ENCODE data around the gene PRPF8. TPM values are rescaled to one million over a fixed set of nuclear protein-coding genes. Genes with fewer than 3 reads are reported as not detected.

Gene PRPF8
- total RNA-seq, 1 donor from 2014 or later = 247 TPM

- peak; percentile 85 to 88 for DNase-seq (ENCODE audit: extremely low spot score in 2 of 2)
Measured at GRCh38 chr17:1713878-1714426, 29.3 kb upstream of the PRPF8 start.

GRCh38 chr17:1713160-1713877 is 28.7 kb upstream of the PRPF8 start:
- Histone ChIP-seq H3K36me3 (peaks cover 0 to 5% of the 10 kb centered on the region in 2 donors), H3K4me3 (peak overlapping the region; percentile 97 to 100)
- intact Hi-C loops (cut with DNase I) = loop anchor here (2.0 to 10.0 kb wide), 2 partner anchors 29 to 139 kb away; partner anchors contain the start of gene PRPF8

More at GRCh38 chr17:1713878-1714426, 29.3 kb upstream of the PRPF8 start:
- Histone ChIP-seq H3K36me3 (peaks cover 0 to 5% of the 10 kb centered on the region in 2 donors), H3K4me1 (peaks cover 56% of the 10 kb centered on the region), H3K27me3 (no peaks in the 10 kb centered on the region), H3K9me3 (no peaks in the 10 kb centered on the region), H3K27ac (peak overlapping the region; percentile 100), H3K4me3 (peak overlapping the region; percentile 97 to 100)
- TF ChIP-seq CTCF (IDR thresholded peaks at IDR 0.05) (peak in 1 of 3 experiments; percentile 18), POLR2AphosphoS5 (IDR thresholded peaks at IDR 0.05; ENCODE audit: insufficient read depth in 1 of 2, low read depth in 1 of 2) (no peak)
- intact Hi-C loops (cut with DNase I) = loop anchor here (2.0 to 10.0 kb wide), 3 partner anchors 29 to 139 kb away; partner anchors contain the start of gene PRPF8

GRCh38 chr17:1712271-1712670 is 27.6 kb upstream of the PRPF8 start:
- Histone ChIP-seq H3K36me3 (peaks cover 0 to 5% of the 10 kb centered on the region in 2 donors), H3K9me3 (no peaks in the 10 kb centered on the region), H3K4me1 (peaks cover 46% of the 10 kb centered on the region), H3K4me3 (no peak overlapping the region), H3K27ac (peak overlapping the region; percentile 100), H3K27me3 (no peaks in the 10 kb centered on the region)
- no peak for TF ChIP-seq POLR2A (IDR thresholded peaks at IDR 0.05)
- no peak for TF ChIP-seq CTCF (IDR thresholded peaks at IDR 0.05)
- TF ChIP-seq POLR2AphosphoS5 (IDR thresholded peaks at IDR 0.05; ENCODE audit: insufficient read depth in 1 of 2, low read depth in 1 of 2) = no peak
- intact Hi-C loops (cut with DNase I) = loop anchor here (2.0 to 10.0 kb wide), 2 partner anchors 27 to 137 kb away; partner anchors contain the start of gene PRPF8
- no peak for DNase-seq (ENCODE audit: extremely low spot score in 2 of 2)

More at GRCh38 chr17:1713160-1713877, 28.7 kb upstream of the PRPF8 start:
- peak in 1 of 2 donors; percentile 77 for DNase-seq (ENCODE audit: extremely low spot score in 2 of 2)
- Histone ChIP-seq H3K4me1 (peaks cover 56% of the 10 kb centered on the region), H3K9me3 (no peaks in the 10 kb centered on the region), H3K27ac (peak overlapping the region; percentile 100), H3K27me3 (no peaks in the 10 kb centered on the region)
- TF ChIP-seq POLR2AphosphoS5 (IDR thresholded peaks at IDR 0.05; ENCODE audit: insufficient read depth in 1 of 2, low read depth in 1 of 2) (no peak), POLR2A (IDR thresholded peaks at IDR 0.05) (no peak), CTCF (IDR thresholded peaks at IDR 0.05) (no peak)

- Histone ChIP-seq H3K27ac (peak overlapping the region; percentile 100), H3K27me3 (no peaks in the 10 kb centered on the region), H3K4me3 (no peak overlapping the region), H3K9me3 (no peaks in the 10 kb centered on the region), H3K4me1 (peaks cover 45% of the 10 kb centered on the region), H3K36me3 (peaks cover 0 to 5% of the 10 kb centered on the region in 2 donors)
- DNase-seq (ENCODE audit: extremely low spot score in 2 of 2) = no peak
- intact Hi-C loops (cut with DNase I) = loop anchor here (2.0 to 10.0 kb wide), 2 partner anchors 27 to 137 kb away; partner anchors contain the start of gene PRPF8
- TF ChIP-seq CTCF (IDR thresholded peaks at IDR 0.05) = no peak
- no peak for TF ChIP-seq POLR2AphosphoS5 (IDR thresholded peaks at IDR 0.05; ENCODE audit: insufficient read depth in 1 of 2, low read depth in 1 of 2)
- TF ChIP-seq POLR2A (IDR thresholded peaks at IDR 0.05) = no peak
Measured at GRCh38 chr17:1711804-1712203, 27.1 kb upstream of the PRPF8 start.
